DMS53 treated with DMSO at 0.1 percent for 48 hours (cell line): ENCODE results near the gene RABGAP1L.
"Not testable (repeated sequence)": the region's sequence is repeated elsewhere in the genome, so short reads cannot be mapped to it uniquely, and the experiment has no call there.

Source experiments
- DNase-seq: peaks from one replicate; lab custom pipeline; 2025; ENCODE audit not compliant: unreplicated experiment; lab: John Stamatoyannopoulos, UW

The RABGAP1L gene

DNA sequence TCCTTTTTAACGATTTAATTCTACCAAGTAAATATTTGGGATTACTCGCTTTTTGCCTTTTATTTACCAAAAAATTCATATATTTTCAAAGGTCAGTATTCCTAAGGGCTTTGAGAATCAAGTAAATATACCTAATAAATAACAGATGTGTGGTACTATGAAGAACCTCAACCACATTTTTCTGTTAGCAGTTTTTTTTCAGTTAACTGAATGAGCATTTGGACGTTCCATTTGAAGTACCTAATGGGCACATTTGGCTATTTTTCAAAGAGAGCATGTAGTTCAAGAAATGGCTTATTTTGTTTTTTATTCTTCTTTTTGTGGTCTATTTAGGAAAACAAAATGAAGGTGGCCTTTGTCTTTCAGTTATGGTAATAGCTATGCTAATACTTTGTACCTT, 541.5 kb downstream of the RABGAP1L start:
- DNase-seq = no peak

GRCh38 chr1:174701565-174701964, 542.2 kb downstream of the RABGAP1L start:
- DNase-seq = no peak

- DNase-seq = no peak
These were observed 542.7 kb downstream of the RABGAP1L start for GRCh38 chr1:174702011-174702410.

GRCh38 chr1:174703309-174703708, 544.0 kb downstream of the RABGAP1L start:
- no peak for DNase-seq

- no peak for DNase-seq
These were observed 545.0 kb downstream of the RABGAP1L start for GRCh38 chr1:174704300-174704699.

DNA sequence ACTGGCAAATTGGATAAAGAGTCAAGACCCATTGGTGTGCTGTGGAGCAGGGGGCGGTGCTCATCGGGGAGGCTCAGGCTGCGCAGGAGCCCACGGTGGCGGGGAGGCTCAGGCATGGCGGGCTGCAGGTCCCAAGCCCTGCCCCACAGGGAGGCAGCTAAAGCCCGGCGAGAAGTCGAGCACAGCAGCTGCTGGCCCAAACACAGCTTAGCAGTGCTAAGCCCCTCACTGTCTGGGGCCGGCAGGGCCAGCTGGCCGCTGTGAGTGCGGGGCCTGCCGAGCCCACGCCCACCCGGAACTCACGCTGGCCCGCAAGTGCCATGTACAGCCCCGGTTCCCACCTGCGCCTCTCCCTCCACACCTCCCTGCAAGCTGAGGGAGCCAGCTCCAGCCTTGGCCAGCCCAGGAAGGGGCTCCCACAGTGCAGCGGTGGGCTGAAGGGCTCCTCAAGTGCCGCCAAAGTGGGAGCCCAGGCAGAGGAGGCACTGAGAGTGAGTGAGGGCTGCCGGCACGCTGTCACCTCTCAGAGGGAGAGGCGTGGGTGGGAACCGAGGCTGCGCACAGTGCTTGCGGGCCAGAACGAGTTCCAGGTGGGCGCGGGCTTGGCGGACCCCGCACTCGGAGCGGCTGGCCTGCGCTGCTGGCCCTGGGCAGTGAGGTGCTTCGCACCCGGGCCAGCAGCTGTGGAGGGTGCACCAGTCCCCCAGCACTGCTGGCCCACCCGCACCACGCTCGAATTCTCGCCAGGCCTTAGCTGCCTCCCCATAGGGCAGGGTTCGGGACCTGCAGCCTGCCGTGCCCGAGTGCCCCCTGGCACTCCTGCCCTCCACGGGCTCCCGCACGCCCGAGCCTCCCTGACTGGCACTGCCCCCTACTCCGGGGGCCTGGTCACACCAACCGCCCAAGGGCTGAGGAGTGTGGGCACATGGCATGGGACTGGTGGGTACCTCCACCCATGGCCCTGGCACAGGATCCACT, 551.8 kb downstream of the RABGAP1L start:
- no peak for DNase-seq

- DNase-seq = not testable (repeated sequence)
These were observed 552.5 kb downstream of the RABGAP1L start for GRCh38 chr1:174711848-174712247.

DNA sequence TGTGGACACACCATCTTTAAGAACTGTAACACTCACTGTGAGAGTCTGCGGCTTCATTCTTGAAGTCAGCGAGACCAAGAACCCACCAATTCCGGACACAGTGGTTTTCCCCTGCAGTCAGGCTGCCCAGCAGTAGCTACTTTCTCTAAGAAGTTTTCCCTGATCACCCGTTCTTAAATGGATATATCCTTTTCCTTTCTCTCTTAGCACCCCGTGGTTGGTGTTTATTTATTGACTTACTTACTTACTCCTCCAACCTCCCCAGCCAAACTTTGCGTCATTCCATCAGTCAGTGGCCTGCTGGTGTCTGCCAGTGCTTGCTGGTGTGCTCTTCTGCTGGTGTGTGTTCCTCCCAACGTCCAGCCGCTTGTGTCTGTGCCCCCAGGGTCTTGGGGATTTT, 553.2 kb downstream of the RABGAP1L start:
- DNase-seq = no peak

DNA sequence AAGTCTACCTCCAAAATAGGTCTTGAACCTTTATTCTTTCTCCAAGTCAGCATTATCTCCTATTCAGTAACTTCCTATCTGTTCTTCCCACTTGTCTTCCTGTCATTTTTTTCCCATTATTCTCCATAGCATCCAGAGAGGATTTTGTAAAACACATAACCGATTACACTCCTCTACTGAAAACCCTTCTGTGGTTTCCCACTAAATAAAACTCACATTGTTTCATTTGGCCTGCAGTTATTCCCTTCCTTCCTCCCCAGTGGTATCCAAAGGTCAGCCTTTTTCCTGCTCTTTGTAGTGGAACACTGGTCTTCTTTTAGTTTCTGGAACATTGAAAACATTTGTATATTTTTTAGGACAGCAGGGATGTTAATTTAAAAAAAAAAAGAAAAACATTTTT, 554.5 kb downstream of the RABGAP1L start:
- DNase-seq = no peak

- no peak for DNase-seq
These were observed 559.9 kb downstream of the RABGAP1L start for GRCh38 chr1:174719194-174719593.

- DNase-seq = no peak
These were observed 561.3 kb downstream of the RABGAP1L start for GRCh38 chr1:174720618-174721017.

GRCh38 chr1:174721246-174721645, 561.9 kb downstream of the RABGAP1L start:
- no peak for DNase-seq

DNA sequence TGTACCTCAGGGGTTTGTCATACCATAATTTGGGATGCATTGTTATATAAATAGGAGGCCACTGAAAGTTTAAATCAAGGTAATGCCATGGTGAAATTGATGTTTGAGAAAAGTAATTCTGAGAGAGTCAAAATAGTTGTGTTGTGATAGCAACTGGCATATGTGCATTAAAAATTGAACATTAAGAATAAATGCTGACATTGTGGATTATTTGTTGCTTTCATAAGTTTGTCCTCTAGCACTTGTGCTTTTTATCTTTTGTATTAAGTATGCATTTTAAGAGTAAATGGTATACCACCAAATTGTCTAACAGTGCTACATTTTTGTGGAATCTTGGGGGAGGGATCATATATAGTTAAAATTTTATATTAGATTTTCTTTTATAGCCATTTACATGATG, 564.5 kb downstream of the RABGAP1L start:
- no peak for DNase-seq

DNA sequence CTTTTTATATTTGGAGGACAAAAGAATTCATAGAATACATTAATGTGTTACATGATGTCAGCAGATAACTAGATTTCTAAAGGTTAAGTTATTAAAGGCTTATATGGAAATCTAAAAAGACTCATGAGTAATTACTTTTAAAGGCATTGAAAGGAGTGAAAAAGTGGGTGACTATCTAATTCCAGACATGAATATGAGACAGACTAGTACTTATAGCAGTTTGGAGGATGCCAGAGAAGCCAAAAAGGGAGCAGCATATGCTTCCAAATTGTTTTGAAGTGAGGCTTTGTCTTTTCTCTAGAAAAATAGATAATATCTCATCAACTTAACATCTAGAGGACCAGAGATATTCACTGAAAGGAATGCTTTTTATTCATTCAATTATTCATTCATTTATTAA, 564.9 kb downstream of the RABGAP1L start:
- DNase-seq = no peak

DNA sequence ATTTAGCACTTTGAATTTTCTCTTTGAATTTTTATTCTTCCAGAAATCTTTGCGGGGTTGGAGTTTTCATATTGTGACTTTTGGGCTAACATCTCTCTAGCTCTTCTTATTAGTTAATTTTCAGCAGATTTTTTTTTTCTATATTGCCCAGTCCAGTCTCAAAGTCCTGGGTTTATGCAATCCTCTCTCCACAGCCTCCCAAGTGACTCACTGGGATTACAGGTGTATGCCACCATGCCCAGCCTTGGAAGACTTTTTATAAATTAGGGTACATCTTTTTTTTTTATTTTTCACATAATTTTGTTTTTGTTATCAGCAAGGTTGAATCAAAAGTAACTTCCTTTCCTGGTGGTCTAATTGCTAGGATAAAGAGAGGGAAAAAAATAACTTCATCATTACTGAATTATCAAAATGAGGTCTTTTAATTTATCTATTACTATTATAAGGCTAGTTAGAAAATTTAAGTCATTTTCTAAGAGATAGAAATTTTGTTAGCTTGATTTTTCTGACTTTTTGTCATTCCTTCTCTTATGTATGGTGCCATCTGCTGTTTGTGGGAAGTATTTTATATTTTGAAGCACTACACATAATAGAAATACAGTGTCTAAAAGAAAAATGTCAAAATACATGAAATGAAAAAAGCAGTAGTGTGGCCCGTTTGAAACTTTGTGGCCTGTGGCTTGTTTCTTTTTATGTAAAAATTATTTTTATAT, 567.0 kb downstream of the RABGAP1L start:
- peak; percentile 26 for DNase-seq

DNA sequence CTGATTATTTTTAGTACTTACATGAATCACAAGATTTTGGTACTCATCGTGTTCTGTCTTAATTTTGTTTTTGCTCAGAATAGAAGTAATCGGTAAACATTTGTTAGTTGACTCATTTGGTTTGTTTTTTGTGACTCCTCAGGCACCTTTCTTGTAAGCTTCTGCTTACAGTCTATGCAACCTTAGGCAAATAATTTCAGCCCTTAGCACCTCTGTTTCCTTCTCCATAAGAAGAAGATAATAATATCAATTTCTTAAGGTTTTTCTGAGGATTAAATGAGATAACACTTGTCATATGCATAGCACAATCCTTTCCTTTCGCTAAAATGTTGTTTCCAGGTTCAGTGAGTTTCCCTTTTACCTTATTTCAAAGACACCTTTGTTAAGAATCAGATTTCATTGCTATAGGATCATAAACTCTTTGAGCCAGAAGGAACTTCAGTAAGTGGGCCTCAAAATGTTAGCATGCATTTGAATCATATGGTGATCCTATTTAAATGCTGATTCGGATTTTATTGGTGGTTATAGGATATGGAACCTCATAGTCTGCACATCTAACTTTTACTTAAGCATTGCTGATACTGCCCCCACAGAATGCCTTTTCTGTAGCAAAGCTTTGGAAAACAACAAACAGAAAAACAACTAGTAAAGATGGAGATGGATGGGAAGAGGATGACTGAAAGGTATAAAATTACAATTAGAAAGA, 567.7 kb downstream of the RABGAP1L start:
- no peak for DNase-seq

GRCh38 chr1:174734270-174734669, 575.0 kb downstream of the RABGAP1L start:
- DNase-seq = no peak

- DNase-seq = no peak
These were observed 577.5 kb downstream of the RABGAP1L start for GRCh38 chr1:174736831-174737230.

GRCh38 chr1:174740249-174740968, 581.1 kb downstream of the RABGAP1L start:
- DNase-seq = no peak

GRCh38 chr1:174742805-174743653, 583.7 kb downstream of the RABGAP1L start:
- no peak for DNase-seq
